M059J (cell line): Measurements from ENCODE around the gene NCAM1. TPM values are rescaled to one million over a fixed set of nuclear protein-coding genes. Genes with fewer than 3 reads are reported as not detected.
"Not testable (repeated sequence)": the region's sequence is repeated elsewhere in the genome, so short reads cannot be mapped to it uniquely, and the experiment has no call there.

Experiments
- DNase-seq: peaks from one replicate; pipeline ENCODE4 v3.0.0-alpha.2; 2012; ENCODE audit warnings: low read depth
- total RNA-seq: library from RNA; depleted of rRNA; stranded (reverse); fragments of >200 nt; shearing (Covaris generic); gene quantifications from 2 replicates; pipeline ENCODE4 v1.2.3, GENCODE V29; 2014

The NCAM1 gene
- total RNA-seq, 1 experiment from 2014 or later = not detected

GRCh38 chr11:113021111-113021510 lies 59.9 kb downstream of the NCAM1 start:
- DNase-seq = no peak

- DNase-seq = no peak
Observed at GRCh38 chr11:113022262-113022661, 61.0 kb downstream of the NCAM1 start.

- DNase-seq = no peak
Observed at GRCh38 chr11:113023228-113023627, 62.0 kb downstream of the NCAM1 start.

- no peak for DNase-seq
Observed at GRCh38 chr11:113023986-113024385, 62.8 kb downstream of the NCAM1 start.

GRCh38 chr11:113026778-113027177 lies 65.6 kb downstream of the NCAM1 start:
- no peak for DNase-seq

- DNase-seq = no peak
Observed at GRCh38 chr11:113034576-113034975, 73.4 kb downstream of the NCAM1 start.

GRCh38 chr11:113035708-113036107 lies 74.5 kb downstream of the NCAM1 start:
- DNase-seq = no peak

GRCh38 chr11:113043698-113044097 lies 82.5 kb downstream of the NCAM1 start:
- DNase-seq = no peak

GRCh38 chr11:113045146-113045545 lies 83.9 kb downstream of the NCAM1 start:
- no peak for DNase-seq

GRCh38 chr11:113046866-113047265 lies 85.6 kb downstream of the NCAM1 start:
- DNase-seq = no peak

GRCh38 chr11:113048820-113049768 lies 87.9 kb downstream of the NCAM1 start:
- DNase-seq = peak; percentile 11

- DNase-seq = not testable (repeated sequence)
Observed at GRCh38 chr11:113053042-113053441, 91.8 kb downstream of the NCAM1 start.

GRCh38 chr11:113057038-113057437 lies 95.8 kb downstream of the NCAM1 start:
- no peak for DNase-seq

- DNase-seq = no peak
Observed at GRCh38 chr11:113059548-113059947, 98.3 kb downstream of the NCAM1 start.

GRCh38 chr11:113065330-113065729 lies 104.1 kb downstream of the NCAM1 start:
- no peak for DNase-seq

GRCh38 chr11:113072237-113072858 lies 111.1 kb downstream of the NCAM1 start:
- no peak for DNase-seq

GRCh38 chr11:113073290-113073953 lies 112.2 kb downstream of the NCAM1 start:
- DNase-seq = no peak

GRCh38 chr11:113075586-113076095 lies 114.4 kb downstream of the NCAM1 start:
- DNase-seq = no peak

- no peak for DNase-seq
Observed at GRCh38 chr11:113077379-113077778, 116.2 kb downstream of the NCAM1 start.

GRCh38 chr11:113082341-113082955 lies 121.2 kb downstream of the NCAM1 start:
- no peak for DNase-seq

- no peak for DNase-seq
Observed at GRCh38 chr11:113083571-113083970, 122.4 kb downstream of the NCAM1 start.

GRCh38 chr11:113084297-113084696 lies 123.1 kb downstream of the NCAM1 start:
- no peak for DNase-seq
